ENCODE results near the gene U2AF2.

U2AF2 gene

DNA sequence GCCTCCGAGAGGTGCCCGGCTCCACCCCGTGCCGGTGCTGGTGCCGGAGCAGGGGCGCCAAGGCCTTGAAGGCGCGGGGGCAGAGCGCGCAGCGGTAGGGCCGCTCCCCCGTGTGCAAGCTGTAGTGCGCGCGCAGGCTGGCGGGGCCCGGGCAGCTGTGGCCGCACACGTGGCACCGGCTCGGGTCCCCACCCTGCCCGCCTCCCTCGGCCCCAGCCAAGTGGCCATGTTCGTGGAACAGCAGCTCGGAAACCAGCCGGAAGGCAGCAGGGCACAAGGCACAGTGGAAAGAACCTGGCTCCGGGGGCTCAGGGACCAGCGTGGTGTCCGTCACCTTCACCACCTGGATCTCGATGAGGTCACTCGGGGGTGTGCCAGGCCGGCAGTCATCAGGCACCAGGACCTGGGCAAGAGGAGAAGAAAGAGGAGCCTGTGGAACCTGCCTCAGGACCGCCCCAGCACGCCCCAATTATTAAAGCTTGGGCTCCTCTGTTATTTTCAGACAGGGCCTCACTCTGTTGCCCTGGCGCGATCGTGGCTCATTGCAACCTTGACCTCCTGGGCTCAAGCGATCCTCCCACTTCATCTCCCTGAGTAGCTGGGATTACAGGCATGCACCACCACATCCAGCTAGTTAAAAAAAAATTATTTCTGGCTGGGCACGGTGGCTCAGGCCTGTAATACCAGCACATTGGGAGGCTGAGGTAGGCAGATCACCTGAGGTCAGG, 32.4 kb upstream of the U2AF2 start:
- no peak for DNase-seq

DNA sequence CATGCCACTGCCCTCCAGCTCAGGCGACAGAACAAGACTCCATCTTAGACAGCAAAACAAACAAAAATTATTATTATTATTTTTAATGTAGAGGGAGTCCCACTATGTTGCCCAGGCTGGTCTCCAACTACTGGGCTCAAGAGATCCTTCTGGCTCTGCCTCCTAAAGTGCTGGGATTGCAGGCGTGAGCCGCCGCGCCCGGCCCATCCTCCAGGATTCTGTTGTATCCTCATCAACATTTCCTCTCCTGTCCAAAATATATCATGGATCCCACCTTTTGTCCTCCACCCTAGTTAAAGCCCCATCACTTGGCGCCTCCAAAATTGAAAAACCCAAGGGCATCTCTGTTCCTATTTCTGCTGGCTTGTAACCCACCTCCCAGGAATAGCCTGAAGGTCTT, 31.7 kb upstream of the U2AF2 start:
- no peak for DNase-seq

DNA sequence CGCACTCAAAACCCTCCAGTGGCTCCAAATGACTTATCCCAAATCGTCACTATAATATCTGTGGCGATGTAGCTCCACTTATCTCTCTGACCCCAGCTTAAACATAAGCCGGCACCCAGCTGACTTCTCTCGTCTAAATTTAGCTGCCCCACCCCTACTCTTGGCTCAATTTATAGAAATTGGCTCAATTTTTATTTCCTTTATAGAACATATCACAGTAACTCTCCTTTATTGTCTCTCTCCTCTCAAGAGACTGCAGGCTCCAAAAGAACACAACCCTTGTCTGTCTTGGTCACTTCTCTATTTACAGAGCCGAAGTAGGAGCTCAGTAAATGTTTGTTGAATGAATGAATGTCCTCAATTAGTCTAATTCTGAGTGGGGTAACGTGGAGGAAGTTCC, 31.3 kb upstream of the U2AF2 start:
- DNase-seq: no peak

DNA sequence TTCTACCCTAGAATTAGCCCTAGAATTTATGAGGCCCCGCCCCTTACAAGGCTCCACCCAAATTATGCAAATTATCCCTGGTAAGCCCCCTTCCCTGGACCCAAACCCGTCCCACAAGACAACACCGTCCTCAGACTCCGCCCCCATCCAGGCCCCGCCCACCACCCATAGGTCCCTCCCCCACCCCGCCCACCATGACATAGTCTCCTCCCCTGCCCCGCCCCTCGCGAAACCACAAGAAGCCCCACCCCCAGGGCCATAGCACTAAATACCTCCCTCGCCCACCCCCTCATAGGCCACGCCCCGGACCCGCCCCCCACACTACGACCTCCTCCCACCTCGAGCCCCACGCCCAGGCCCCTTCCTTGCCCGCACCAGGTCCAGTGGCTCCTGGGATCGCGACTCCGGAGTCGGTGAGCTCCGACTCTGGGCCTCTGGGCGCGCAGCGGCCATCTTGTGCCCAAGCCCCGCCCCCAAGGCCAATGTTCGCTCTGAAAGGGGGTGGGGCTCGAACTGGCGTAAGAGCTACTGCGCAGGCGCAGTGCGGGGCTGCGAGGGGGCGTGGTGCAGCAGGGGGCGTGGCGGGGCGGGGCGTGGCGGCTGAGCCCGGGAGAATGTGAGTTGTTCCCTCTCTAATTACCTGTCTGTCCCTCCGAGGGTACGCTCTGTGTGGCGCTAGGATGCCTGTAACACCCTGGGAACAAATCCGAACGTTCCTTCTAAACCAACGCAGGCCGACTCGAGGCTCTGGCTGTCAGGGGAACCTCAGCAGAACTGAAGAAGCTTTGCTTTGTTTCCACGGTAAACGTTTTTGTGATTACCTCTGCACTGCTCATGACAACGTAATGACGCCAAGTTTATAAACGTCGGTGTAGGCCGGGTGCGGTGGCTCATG, 30.5 kb upstream of the U2AF2 start, which contains the start of gene ZNF784:
Gene ZNF784 (minus strand): TSS at position 458 of the 895 bp plus-strand sequence. CDS start 5 bp downstream, at position 453.
- peak; percentile 98 for DNase-seq

DNA sequence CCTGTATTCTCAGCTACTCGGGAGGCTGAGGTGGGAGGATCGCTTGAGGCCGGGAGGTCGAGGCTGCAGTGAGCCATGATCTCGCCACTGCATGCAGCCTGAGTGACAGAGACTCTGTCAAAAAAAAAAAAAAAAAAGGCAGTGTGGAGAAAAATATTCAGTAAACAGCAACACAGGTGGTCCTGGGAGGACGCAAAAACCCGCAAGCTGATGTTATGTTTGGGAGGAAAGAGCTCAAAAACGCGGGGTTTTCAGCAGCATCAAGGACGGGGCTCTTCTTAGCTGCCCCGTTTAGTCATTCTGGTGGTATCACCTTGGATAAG, 29.9 kb upstream of the U2AF2 start:
- no peak for DNase-seq

DNA sequence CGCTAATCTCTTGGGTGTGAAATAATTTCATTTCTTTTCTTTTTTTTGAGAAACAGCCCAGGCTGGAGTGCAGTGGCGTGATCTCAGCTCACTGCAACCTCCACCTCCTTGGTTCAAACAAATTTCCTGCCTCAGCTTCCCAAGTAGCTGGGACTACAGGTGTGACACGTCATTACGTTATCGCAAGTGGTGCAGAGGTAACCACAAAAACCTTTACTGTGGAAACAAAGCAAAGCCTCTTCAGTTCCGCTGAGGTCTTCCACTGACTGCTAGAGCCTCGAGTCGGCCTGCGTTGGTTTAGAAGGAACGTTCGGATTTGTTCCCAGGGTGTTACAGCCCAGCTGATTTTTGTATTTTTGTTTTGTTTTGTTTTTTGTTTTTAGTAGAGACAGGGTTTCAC, 28.5 kb upstream of the U2AF2 start:
- DNase-seq: no peak

DNA sequence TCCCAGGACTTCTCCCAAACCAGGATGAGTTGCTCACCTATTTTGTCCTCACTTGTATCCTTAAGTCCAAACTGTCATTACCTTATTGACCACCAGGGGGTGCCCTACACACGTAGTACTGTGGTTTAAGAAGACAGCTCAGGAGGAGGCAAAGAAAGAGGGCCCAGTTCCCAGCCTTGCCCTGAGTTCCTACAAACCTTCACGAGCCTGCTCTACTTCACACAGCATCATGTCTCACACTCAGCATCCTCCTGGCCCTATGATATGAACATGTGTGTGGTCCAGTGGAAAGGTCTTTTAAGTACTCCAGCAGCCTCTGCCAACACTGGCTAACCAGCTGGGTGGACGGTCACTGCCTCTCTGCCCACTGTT, 22.4 kb upstream of the U2AF2 start:
- peak; percentile 97 for DNase-seq

DNA sequence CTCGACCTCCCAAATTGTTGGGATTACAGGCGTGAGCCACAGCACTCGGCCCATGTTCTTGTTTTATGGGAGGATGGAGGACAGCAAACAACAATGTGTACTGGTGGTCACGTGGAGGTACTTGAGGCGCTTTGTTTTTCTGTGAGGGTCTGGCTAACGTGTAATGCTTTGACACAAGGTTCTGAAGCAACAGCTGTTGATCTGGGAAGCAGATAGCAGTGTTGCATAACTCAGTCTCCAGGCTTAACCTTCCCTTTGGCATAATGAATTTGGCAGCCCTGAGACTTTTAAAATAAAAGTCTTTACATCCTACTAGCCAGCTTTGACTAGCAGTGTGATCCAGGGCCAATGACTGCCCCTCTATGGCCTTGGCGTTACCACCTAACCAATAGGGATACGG, 21.0 kb upstream of the U2AF2 start:
- DNase-seq: no peak

DNA sequence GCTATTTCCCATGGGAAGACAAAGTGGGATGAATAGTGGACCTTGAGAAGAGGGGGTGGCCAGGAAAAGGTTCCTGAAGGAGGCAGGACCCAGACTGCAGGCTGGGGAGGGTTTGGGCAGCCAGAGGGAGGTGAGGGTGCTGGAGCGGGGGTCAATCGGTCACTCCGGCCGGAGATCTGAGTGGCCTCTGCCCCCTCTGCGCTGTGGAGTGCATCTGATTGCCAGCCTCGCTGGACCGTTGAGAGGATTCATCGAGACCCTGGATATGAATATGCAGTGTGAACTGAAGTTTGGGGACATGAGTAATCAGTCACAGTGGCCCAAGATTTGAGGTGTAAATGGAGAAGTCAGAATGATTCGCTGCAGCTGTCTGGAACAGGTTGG, 19.5 kb upstream of the U2AF2 start:
- DNase-seq: no peak

DNA sequence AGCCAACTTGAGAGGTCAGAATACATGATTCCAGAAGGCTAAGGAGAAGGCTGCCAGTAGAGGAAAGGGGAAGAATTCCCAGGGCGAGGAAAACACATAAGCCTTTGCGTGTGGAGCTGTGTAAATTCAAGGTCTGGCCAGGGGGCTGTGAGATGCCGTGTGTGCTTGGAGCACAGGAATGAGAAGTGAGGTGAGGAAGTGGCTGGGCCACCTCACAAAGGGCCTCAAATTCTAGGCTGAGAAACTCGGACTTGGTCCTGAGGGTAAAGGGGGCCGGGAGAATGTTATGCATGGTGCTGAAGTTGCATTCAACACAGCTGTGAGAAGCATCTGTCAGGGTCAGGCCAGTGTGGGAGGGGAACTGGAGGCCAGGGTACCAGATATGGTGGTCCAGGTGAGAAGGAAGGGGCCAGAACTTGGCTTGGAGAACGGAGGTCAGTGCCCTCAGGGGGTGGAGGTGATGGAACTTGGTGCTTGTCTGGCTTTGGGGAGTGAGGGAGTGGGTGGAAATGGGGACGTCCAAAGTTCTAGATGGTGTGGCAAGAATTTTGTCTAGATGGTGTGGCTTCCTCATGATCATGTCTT, 18.9 kb upstream of the U2AF2 start:
- DNase-seq: no peak

DNA sequence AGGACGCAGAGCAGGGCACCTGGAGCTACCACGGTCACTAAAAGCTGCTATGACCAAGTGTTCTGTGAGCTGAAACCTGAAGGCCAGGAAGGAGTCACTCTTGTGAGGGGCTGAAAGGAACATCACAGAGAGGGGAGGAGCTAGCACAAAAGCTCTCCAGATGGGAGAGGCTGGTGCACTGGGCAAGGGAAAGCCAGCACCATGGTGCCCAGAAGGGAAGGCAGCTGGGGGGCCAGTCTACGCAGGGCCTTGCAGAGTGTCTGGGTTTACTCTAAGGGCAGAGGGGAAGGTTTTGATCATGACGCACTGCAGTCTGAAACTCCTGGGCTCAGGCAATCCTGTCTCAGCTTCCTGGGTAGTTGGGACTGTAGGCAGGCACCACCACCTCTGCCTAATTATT, 18.1 kb upstream of the U2AF2 start:
- DNase-seq: no peak

DNA sequence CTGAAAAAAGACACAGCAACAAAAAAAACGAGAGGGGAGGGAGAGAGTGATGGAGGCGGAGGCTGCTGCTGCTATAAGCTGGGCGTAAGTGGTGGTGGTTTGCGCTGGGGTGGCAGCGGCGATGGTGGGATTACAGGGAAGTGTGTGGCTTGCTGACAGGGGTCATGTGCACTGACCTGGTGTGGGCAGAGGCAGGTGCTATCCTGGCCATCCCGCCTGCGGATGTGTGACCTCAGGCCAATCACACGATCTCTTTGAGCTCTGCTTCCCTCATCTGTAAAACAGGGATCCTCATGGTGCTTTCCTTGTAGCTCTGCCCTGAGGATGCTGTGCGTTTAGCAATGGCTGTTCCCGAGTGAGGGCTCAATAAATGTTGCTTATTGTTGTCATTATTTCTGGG, 17.3 kb upstream of the U2AF2 start:
- DNase-seq: no peak

DNA sequence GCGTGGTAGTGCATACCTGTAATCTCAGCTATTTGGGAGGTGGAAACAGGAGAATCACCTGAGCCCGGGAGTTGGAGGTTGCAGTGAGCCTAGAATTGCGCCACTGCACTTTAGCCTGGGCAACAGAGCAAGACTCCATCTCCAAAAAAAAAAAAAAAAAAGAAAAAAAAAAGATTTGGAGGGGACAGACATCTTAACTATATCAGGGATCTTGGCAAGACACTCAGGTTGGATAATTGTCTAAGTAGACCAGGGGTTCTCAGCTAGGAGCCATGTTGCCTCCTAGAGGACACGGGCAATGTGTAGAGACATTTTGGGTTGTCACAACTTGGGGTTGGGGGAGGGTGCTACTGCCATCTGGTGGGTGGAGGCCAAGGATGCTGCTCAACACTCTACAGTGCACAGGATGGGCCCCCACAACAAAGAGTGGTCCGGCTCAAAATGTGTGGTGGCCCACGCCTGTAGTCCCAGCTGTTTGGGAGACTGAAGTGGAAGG, 15.9 kb upstream of the U2AF2 start:
- peak; percentile 62 for DNase-seq

DNA sequence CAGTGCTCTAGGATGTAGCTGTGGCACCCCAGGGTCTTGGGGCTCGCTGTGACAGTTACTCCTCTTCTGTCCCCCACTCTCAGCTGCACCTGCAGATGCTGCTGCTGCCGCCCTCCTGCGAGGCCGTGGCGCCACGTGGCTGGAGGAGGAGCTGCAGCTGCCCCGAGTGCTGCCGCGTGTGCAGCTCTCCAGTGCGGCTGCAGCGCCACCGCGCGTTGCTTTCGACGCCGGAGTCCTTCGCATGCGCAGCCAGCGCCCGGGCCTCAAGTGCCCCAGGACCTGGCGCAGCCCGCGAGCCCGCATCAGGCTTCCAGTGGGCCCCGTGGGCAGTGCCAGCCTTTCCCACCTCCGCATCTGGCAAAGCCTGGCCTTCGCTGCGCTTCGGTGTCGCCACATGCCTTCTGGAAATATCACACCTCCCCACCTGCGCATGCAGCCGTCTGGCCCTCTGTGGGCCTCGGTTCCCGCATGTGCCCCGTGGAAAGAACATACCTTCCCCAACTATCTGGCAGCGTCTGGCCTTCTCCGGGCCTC, 14.7 kb upstream of the U2AF2 start:
- peak; percentile 39 for DNase-seq

DNA sequence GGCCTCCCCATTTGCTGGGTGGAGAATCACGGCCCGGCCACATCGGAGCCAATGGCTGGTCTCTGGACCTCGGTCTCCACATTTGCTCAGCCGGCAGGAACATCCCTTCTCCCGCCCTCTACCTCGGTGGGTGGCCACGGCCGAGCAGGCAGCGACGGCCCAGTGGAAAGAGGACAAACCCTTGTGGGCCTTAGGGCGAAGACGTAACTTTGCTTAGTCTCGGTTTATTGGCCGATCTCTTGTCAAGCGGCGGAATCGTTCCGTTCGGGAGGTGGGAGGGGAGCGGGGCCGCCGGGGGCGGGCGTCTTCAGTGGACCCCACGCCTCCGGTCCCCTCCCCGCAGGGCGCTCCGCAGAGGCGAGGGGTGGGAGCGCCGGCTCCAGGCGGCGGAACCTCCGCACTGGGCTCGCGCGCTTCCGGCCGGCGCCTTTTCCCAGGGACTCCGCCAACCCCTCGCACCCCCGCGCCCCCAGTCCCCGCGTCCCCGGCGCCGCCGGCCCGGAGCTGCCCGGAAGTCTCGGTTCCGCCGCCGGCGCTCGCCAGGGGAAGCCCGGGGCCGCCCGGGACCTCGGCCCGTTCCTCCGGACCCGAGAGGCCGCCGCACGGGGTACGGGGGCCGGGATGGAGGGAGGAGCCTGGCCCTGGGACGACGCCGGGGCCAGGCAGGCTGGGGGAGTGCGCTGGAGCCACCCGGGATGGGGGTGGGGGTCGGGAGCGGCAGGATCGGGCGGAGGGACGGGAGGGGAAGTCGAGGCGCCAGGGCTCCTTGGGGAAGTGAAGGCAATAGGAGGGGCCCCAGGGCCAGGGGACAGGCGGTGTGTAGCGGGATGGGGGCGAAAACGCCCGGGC, 14.0 kb upstream of the U2AF2 start, which contains the start of gene ZNF580:
Gene ZNF580 (plus strand): TSS at position 426 of the 849 bp plus-strand sequence. CDS start 1,507 bp downstream, outside the sequence.
- DNase-seq: peak; percentile 61

DNA sequence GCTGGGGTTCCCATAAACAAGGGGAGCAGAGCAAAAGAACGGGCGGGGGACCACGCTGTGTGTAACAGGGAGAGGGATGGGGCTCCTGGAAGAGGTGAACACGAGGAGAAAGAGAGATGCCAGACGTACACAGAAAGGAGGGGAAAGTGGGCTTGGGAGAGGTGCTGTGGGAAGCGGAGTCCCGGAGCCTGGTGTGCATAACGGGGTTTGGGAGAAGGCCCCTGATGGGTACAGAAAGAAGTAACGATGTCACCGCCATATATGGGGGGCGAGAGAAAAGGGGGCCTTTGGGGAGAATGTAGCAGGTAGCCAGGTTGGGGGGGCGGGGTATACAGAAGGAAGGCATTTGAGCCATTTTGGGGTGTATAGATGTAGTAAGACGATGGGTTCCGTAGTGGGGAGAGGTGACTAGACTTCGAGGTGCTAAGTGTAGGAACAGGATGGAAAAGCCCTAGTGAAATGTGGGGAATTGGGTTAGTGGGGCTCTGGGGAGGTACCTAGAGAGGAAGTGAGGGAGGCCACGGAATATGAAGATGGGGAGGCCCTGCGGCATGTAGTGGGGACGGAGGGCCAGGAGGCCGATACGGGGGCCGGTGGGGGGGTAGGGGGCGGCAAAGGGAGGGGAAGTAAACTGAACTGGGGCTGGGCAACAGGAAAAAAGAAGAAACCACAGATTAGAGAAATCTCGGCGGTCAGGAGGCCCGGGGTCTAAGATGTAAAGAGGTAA, 13.2 kb upstream of the U2AF2 start:
- DNase-seq: no peak

DNA sequence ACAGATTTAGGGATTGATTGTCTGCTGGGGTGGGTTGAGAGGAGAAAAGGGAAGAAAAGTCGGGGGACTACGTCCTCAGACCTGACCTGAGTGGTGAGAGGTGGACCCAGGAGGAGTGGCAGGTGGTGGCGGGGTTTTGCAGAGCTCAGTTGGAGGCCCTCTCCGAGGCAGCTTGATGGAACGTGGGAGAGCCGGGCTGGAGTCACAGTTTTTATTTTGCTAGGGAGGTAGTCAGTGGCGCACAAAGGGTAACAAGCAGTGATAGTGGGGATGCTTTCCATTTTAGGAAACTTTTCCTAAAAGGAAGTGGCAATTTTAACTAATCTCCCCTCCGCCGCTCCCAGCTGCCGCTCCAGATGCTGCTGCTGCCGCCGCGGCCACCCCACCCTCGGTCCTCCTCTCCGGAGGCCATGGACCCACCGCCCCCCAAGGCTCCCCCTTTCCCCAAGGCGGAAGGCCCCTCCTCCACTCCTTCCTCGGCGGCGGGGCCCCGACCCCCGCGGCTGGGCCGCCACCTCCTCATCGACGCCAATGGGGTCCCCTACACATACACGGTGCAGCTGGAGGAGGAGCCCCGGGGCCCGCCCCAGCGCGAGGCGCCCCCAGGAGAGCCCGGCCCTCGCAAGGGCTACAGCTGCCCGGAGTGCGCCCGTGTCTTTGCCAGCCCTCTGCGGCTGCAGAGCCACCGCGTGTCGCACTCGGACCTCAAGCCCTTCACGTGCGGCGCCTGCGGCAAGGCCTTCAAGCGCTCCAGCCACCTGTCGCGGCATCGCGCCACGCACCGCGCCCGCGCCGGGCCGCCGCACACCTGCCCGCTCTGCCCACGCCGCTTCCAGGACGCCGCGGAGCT, 12.5 kb upstream of the U2AF2 start:
- peak; percentile 13 for DNase-seq

DNA sequence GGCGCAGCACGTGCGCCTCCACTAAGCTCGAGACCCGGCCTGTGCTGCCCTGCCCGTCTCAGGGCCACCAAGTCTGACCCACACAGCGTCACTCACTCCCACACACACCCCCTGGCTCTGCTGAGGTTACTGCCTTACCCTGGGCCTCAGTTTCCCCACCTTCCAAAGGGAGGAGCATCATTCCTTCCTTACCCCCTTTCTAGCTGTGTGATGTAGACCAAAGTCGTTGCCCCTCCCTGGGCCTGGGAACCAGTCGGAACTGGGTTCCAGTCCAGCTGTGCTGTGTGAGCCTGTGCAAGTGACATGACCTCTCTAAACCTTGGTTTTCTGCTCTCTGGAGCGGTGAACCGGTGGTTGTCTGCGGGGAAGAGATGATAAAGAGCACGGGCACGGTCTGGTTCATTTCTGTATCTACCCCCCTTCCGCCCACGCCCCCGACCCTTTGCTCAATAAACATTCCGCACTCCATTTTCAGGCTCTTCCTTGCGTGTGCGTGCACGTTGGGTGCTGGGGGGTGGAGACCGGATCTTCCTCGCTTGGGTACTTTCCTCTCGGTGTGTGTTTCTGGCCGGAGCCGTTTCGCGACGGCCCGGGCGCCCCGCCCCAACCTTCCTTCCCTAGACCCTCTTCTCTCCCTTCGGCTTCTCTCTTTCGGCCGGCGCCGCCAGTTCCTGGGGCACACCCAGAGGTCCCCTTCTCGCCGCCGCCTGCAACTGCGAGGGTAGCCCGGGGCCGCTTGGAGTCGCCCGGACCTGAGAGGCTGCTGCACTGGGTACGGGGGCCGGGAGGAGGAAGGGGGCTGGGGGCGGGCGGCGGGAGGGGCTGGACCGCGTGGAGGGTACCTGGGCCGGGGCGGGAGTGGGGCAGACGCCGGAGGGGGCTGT, 11.6 kb upstream of the U2AF2 start, which contains the start of gene ZNF581:
Gene ZNF581 (plus strand): TSS at position 647 of the 884 bp plus-strand sequence. CDS start 923 bp downstream, outside the sequence.
- peak; percentile 78 for DNase-seq

DNA sequence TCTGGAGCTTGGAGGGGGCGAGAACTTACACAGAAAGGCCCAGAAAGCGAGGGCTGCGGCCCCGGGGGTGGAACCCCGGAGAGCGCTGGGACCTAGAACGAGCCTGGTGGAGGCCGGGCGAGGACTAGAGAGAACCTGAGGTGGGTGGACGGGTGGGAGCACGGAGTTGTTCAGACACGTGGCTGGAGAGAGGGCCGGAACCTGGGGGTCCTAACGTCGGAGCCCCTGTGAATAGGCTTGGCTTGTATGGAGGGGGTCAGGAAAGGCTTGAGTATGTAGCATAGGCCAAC, 11.0 kb upstream of the U2AF2 start:
- no peak for DNase-seq

Measured in suppressor macrophage treated with lipopolysaccharide for 4 hours (primary cell).